OCI-LY1 (cell line): ENCODE measurements around the gene LARP6.
"Not testable (repeated sequence)": the region's sequence is repeated elsewhere in the genome, so short reads cannot be mapped to it uniquely, and the experiment has no call there.

Experiments
- H2AFZ ChIP-seq: fragments of 200-600 bp; sonication (generic), shearing (Covaris generic); 2 replicates; pipeline ENCODE4 v1.6.0; 2014; ENCODE audit warnings: antibody characterized with exemption, mild to moderate bottlenecking, low read length
- H3F3A ChIP-seq: fragments of 200-600 bp; sonication (generic), shearing (Covaris generic); 2 replicates; pipeline ENCODE4 v1.6.0; 2014; ENCODE audit warnings: mild to moderate bottlenecking, antibody characterized with exemption, low read length, moderate library complexity; ENCODE audit not compliant: insufficient read depth
- H3K27ac ChIP-seq: fragments of 200-600 bp; sonication (generic); 2 replicates; pipeline ENCODE4 v1.5.1; 2014; ENCODE audit warnings: low read length, mixed run types, mild to moderate bottlenecking, low read depth; ENCODE audit not compliant: poor library complexity, severe bottlenecking
- H3K27me3 ChIP-seq: fragments of 200-600 bp; sonication (generic); 2 replicates; pipeline ENCODE4 v1.6.0; 2014; ENCODE audit warnings: antibody characterized with exemption, mild to moderate bottlenecking, low read length, moderate library complexity; ENCODE audit not compliant: insufficient read depth
- H3K36me3 ChIP-seq: fragments of 200-600 bp; sonication (generic); 2 replicates; pipeline ENCODE4 v1.6.1; 2014; ENCODE audit warnings: mild to moderate bottlenecking, antibody characterized with exemption, low read length, moderate library complexity, mixed read lengths; ENCODE audit not compliant: insufficient read depth
- H3K4me1 ChIP-seq: fragments of 200-600 bp; sonication (generic); 2 replicates; pipeline ENCODE4 v1.5.1; 2014; ENCODE audit warnings: mild to moderate bottlenecking, low read length, moderate library complexity; ENCODE audit not compliant: insufficient read depth, severe bottlenecking
- H3K4me2 ChIP-seq: fragments of 200-600 bp; sonication (generic), shearing (Covaris generic); 2 replicates; pipeline ENCODE4 v1.6.1; 2014; ENCODE audit warnings: low read length
- H3K4me3 ChIP-seq: fragments of 200-600 bp; sonication (generic); 2 replicates; pipeline ENCODE4 v1.5.1; 2014; ENCODE audit warnings: low read length, low read depth, mild to moderate bottlenecking, mixed read lengths; ENCODE audit not compliant: poor library complexity, severe bottlenecking
- H3K79me2 ChIP-seq: fragments of 200-600 bp; shearing (Covaris generic); 2 replicates; pipeline ENCODE4 v1.6.1; 2016; ENCODE audit warnings: mixed run types, low read length, mixed read lengths; ENCODE audit not compliant: insufficient read depth
- H3K9ac ChIP-seq: fragments of 200-600 bp; sonication (generic), shearing (Covaris generic); 2 replicates; pipeline ENCODE4 v1.6.1; 2014; ENCODE audit warnings: mild to moderate bottlenecking, low read length, mixed read lengths
- H3K9me2 ChIP-seq: fragments of 200-600 bp; sonication (generic), shearing (Covaris generic); 2 replicates; pipeline ENCODE4 v1.6.1; 2014; ENCODE audit warnings: low read depth, mild to moderate bottlenecking, low read length, mixed read lengths
- H3K9me3 ChIP-seq: fragments of 200-600 bp; shearing (Covaris generic); 2 replicates; pipeline ENCODE4 v1.6.1; 2014; ENCODE audit warnings: low read length, mixed read lengths
- H4K20me1 ChIP-seq: fragments of 200-600 bp; sonication (generic), shearing (Covaris generic); 2 replicates; pipeline ENCODE4 v1.6.0; 2016; ENCODE audit warnings: mild to moderate bottlenecking, low read length; ENCODE audit not compliant: insufficient read depth
- EZH2 ChIP-seq: fragments of 200-600 bp; sonication (generic), shearing (Covaris generic); IDR thresholded peaks from 2 replicates; pipeline ENCODE4 v1.8.0; 2017; ENCODE audit warnings: borderline replicate concordance, mixed run types, mild to moderate bottlenecking, antibody characterized with exemption, low read length, moderate library complexity, mixed read lengths
- TF ChIP-seq, protein P1 (sequence below): fragments of 200-600 bp; sonication (generic), shearing (Covaris generic); IDR thresholded peaks from 2 replicates; pipeline ENCODE4 v1.5.1; 2017; ENCODE audit warnings: mild to moderate bottlenecking, antibody characterized with exemption, low read length, moderate library complexity, mixed read lengths

The LARP6 gene

DNA sequence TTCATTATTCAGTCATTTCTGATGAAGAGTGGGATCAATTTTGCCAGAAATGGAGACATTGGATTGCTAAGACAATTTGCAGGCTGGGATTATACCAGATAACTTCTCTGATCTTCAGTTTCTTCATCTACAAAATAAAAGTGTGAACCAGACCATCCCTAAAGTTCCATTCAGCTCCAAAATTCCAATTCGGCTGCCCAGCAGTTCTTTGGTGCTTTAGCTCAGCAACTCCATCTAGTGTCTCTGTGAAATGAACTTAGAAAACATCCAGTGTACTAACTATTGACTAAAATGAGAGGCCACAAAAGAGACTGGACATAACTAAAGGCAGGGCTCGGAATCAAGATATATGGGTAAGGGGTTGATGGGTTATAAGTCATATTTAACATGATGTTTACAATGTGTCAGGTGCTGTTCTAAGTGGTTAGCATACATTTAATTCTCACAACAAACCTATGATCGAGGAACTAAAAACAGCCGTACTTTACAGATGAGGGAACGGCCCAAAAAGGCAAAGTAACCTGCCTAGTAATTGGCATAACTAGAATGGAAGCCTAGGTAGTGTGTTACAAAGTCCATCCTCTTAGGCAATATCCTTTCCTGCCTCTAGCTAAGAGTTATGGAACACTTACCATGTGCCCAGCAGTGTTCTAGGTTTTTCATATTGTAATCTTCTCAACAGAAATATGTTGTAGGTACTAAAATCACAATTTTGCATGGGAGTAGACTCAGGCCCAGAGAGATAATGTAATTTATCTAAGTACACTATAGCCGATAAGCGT lies 21.2 kb upstream of the LARP6 start:
- no peak for TF ChIP-seq EZH2
- TF ChIP-seq, protein P1, sequence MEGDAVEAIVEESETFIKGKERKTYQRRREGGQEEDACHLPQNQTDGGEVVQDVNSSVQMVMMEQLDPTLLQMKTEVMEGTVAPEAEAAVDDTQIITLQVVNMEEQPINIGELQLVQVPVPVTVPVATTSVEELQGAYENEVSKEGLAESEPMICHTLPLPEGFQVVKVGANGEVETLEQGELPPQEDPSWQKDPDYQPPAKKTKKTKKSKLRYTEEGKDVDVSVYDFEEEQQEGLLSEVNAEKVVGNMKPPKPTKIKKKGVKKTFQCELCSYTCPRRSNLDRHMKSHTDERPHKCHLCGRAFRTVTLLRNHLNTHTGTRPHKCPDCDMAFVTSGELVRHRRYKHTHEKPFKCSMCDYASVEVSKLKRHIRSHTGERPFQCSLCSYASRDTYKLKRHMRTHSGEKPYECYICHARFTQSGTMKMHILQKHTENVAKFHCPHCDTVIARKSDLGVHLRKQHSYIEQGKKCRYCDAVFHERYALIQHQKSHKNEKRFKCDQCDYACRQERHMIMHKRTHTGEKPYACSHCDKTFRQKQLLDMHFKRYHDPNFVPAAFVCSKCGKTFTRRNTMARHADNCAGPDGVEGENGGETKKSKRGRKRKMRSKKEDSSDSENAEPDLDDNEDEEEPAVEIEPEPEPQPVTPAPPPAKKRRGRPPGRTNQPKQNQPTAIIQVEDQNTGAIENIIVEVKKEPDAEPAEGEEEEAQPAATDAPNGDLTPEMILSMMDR = no peak
- Histone ChIP-seq H3K27ac (no peak overlapping the region), H3K79me2 (no peaks in the 10 kb centered on the region)

DNA sequence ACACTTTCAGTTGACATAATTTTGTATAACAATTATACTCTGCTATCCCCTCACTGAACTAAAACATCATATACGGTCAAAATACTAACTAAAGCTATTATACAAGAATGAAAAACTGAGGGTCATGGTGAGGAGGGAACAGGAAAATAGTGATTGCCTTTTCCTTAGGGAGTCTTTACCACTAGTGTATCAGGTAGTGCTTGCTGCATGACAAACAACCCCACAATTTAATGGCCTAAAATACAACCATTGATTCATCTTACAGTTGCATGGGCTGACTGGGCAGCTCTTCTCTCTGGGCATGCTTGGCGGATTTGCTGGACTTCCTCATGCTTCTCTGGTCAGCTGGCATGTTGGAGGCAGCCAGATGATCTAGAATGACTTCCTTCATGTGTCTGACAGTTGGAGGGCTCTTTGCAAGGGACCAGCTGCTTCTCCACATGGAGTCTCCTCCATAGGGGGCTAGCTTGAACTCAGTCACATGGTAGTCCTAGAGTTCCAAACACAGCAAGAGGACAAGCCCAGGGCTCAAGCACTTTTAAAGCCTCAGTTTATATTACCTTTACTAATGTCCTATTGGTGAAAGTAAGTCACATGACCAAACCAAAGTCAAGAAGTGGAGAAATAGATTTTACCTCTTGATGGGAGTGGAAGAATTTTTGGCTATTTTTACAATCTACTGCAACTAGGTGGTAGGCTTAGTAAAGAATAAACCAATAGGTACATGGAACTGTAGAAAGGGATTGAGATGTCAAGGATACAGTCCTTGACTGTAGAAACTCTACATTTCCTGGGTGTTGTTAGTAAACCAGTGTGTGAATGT lies 19.5 kb upstream of the LARP6 start:
- H3F3A ChIP-seq = no peaks in the 10 kb centered on the region
- H3K27ac ChIP-seq = no peak overlapping the region
- H3K9me2 ChIP-seq = no peaks in the 10 kb centered on the region
- no peaks in the 10 kb centered on the region for H4K20me1 ChIP-seq
- H3K9me3 ChIP-seq = no peaks in the 10 kb centered on the region
- H3K9ac ChIP-seq = no peak overlapping the region
- TF ChIP-seq EZH2 = no peak
- TF ChIP-seq, protein P1 = no peak
- H3K79me2 ChIP-seq = no peaks in the 10 kb centered on the region
- no peaks in the 10 kb centered on the region for H3K4me1 ChIP-seq
- no peak overlapping the region for H3K4me2 ChIP-seq
- no peaks in the 10 kb centered on the region for H3K27me3 ChIP-seq
- no peak overlapping the region for H3K4me3 ChIP-seq
- H2AFZ ChIP-seq = no peak overlapping the region
- no peaks in the 10 kb centered on the region for H3K36me3 ChIP-seq

More for the DNA sequence above, 21.2 kb upstream of the LARP6 start:
- Histone ChIP-seq H3K4me3 (no peak overlapping the region), H2AFZ (no peak overlapping the region), H3K27me3 (no peaks in the 10 kb centered on the region), H3K36me3 (no peaks in the 10 kb centered on the region), H3K4me1 (no peaks in the 10 kb centered on the region), H3K4me2 (no peak overlapping the region), H3K9ac (no peak overlapping the region), H3F3A (no peaks in the 10 kb centered on the region), H3K9me2 (no peaks in the 10 kb centered on the region), H4K20me1 (no peaks in the 10 kb centered on the region), H3K9me3 (no peaks in the 10 kb centered on the region)

DNA sequence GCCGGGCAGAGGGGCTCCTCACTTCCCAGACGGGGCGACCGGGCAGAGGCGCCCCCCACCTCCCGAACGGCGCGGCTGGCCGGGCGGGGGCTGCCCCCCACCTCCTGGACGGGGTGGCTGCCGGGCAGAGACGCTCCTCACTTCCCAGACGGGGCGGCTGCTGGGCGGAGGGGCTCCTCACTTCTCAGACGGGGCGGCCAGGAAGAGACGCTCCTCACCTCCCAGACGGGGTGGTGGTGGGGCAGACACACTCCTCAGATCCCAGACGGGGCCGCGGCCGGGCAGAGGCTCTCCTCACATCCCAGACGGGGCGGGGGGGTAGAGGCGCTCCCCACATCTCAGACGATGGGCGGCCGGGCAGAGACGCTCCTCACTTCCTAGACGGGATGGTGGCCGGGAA lies 17.5 kb upstream of the LARP6 start:
- not testable (repeated sequence) for H3K9me3 ChIP-seq, H3K27me3 ChIP-seq

More for the DNA sequence above, 17.5 kb upstream of the LARP6 start:
- H3K9ac ChIP-seq, H3K4me1 ChIP-seq, H3K27ac ChIP-seq, H3K36me3 ChIP-seq, H3K4me2 ChIP-seq, H3F3A ChIP-seq, H2AFZ ChIP-seq, H4K20me1 ChIP-seq, H3K4me3 ChIP-seq, H3K9me2 ChIP-seq, H3K79me2 ChIP-seq: not testable (repeated sequence)
